CD8-positive, alpha-beta memory T cell (primary cell): Measurements from ENCODE around the gene IKZF2. TPM values are rescaled to one million over a fixed set of nuclear protein-coding genes. Genes with fewer than 3 reads are reported as not detected.

Source experiments
- CTCF ChIA-PET: fragments of 350-600 bp; sonication (Branson Sonifier 250); formaldehyde crosslinking; loops from one replicate; lab custom pipeline; 2021; ENCODE audit warnings: antibody characterized with exemption; lab: Charles Lee
- POLR2A ChIA-PET: fragments of 350-600 bp; sonication (Branson Sonifier 250); formaldehyde crosslinking; loops from one replicate; lab custom pipeline; 2021; ENCODE audit warnings: antibody characterized with exemption; lab: Charles Lee
- DNase-seq, 5 donors: peaks; one replicate each; pipeline versions ENCODE4 v3.0.0 to v3.0.0-alpha.2; 2020 to 2022; ENCODE audit warnings: mixed read lengths in 1 of 5
- H3K27ac ChIP-seq: one replicate; pipeline ENCODE4 v1.7.0; 2013; ENCODE audit warnings: low read depth, mild to moderate bottlenecking, low read length, moderate library complexity
- H3K27me3 ChIP-seq: 2 replicates; pipeline ENCODE4 v1.7.0; 2013; ENCODE audit warnings: low read length, mild to moderate bottlenecking; ENCODE audit not compliant: insufficient read depth, poor library complexity, severe bottlenecking
- H3K36me3 ChIP-seq: 2 replicates; pipeline ENCODE4 v1.7.0; 2013; ENCODE audit warnings: mild to moderate bottlenecking, low read length, moderate library complexity; ENCODE audit not compliant: insufficient read depth
- H3K4me1 ChIP-seq: 2 replicates; pipeline ENCODE4 v1.7.0; 2013; ENCODE audit warnings: mild to moderate bottlenecking, low read length, moderate library complexity; ENCODE audit not compliant: insufficient read depth
- H3K4me3 ChIP-seq: 2 replicates; pipeline ENCODE4 v1.7.0; 2013; ENCODE audit warnings: mild to moderate bottlenecking, low read length
- H3K9me3 ChIP-seq: 2 replicates; pipeline ENCODE4 v1.7.0; 2013; ENCODE audit warnings: mild to moderate bottlenecking, low read length
- H3K27ac Mint-ChIP-seq, 8 donors: one replicate each; pipeline ENCODE4 v1.8.0; 2020 to 2021; ENCODE audit warnings: mixed read lengths in 8 of 8, mild to moderate bottlenecking in 6 of 8, inconsistent platforms in 3 of 8, moderate library complexity in 3 of 8
- H3K27me3 Mint-ChIP-seq, 2 donors: one replicate each; pipeline ENCODE4 v1.8.0; 2020 to 2021; ENCODE audit warnings: mixed read lengths in 2 of 2, mild to moderate bottlenecking in 1 of 2, moderate library complexity in 1 of 2
- H3K36me3 Mint-ChIP-seq, 3 donors: one replicate each; pipeline ENCODE4 v1.8.0; 2020 to 2021; ENCODE audit warnings: mixed read lengths in 3 of 3, inconsistent platforms in 1 of 3, mild to moderate bottlenecking in 1 of 3
- H3K4me1 Mint-ChIP-seq, 3 donors: one replicate each; pipeline ENCODE4 v1.8.0; 2020 to 2021; ENCODE audit warnings: mixed read lengths in 3 of 3, inconsistent platforms in 1 of 3, mild to moderate bottlenecking in 1 of 3
- H3K4me3 Mint-ChIP-seq, 7 donors: one replicate each; pipeline ENCODE4 v1.8.0; 2020 to 2021; ENCODE audit warnings: mixed read lengths in 7 of 7, mild to moderate bottlenecking in 6 of 7, moderate library complexity in 4 of 7, inconsistent platforms in 2 of 7
- H3K9me3 Mint-ChIP-seq, 5 donors: one replicate each; pipeline ENCODE4 v1.8.0; 2020 to 2022; ENCODE audit warnings: mixed read lengths in 5 of 5, mild to moderate bottlenecking in 3 of 5, moderate library complexity in 2 of 5, inconsistent platforms in 1 of 5
- polyA plus RNA-seq: library from polyadenylated mRNA; unstranded; fragments of 300-500 nt; fragmentation: Illumina TruSeq; gene quantifications from one replicate; pipeline ENCODE4 v1.2.3, GENCODE V29; 2021
- total RNA-seq, 2 experiments: library from RNA; stranded (reverse); gene quantifications; one replicate each; pipeline ENCODE4 v1.2.3, GENCODE V29; 2021

IKZF2 gene
- total and polyA plus RNA-seq, 3 experiments from 2014 or later: 4.0 to 10.0 (median 8.9) TPM

DNA sequence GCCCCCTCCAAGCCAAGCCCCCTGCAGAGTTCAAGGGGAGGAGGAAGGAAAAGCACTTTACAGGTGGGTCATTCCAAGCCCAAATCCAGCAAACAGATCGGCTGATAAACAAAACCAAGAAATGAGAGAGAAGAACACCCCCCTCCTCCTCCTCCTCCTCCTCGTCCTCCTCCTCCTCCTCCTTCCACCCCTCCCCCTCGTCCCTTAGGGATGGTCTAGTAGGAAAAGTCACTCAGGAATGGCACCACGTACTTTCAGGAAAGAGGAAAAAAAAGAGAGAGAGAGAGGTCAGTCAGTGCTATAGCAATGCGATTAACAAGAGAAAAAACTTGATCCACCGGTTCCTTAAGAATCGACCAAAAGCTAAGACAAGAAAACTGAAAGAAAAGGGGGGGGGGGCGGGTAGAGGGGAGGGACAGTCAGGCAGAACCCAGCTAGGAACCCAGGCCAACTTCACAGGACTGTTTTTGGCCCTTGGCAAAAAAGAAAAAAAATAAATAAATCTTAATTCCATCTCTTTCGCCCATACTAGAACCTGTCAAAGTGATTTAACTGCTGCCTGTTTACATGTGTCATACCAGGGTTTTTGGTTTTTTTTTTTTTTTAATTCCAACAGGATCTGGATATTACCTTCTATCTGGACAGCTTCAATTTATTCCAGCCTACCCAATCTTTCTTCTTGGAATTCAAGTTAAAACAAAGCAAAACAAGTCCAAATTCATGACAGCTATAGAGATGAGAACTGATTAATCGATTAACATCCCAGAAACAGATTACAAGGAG is 906 bp downstream of the IKZF2 start:
- POLR2A ChIA-PET: no interaction called here

DNA sequence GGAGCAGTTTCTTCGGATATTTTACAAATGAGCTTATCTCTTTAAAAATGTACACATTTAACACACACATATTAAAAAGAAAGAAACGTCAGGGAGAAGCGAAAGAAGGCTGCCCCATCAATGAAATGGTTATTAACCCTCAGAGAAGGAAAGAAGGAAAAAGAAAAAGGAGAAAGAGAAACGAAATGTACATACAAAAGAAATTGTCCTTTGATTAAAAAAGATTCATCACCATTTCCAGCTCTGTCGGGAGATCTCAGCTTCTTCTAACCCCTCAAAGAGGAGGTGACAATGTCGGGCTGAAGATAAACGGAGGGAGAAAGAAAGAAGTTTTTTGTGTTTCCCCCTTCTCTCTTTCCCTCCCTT is 1.5 kb downstream of the IKZF2 start:
- H3K4me1 ChIP-seq: peaks cover 4% of the 10 kb centered on the region
- ChIA-PET CTCF (interaction anchor here (0.7 kb wide), 1 partner anchor 15 kb away, joined by 3 read pairs; no protein-coding TSS in a partner anchor), POLR2A (no interaction called here)
- Mint-ChIP-seq H3K9me3 (no peaks in the 10 kb centered on the region), H3K27me3 (peaks cover 2 to 47% of the 10 kb centered on the region in 2 donors), H3K4me3 (peak overlapping the region; percentile 90 to 98 (median 92)), H3K27ac (peak overlapping the region in 7 of 8 donors; percentile 70 to 98 (median 92)), H3K36me3 (peaks cover 0 to 6% (median under 1%) of the 10 kb centered on the region in 3 donors), H3K4me1 (peaks cover 33 to 73% (median 45%) of the 10 kb centered on the region in 3 donors)
- no peaks in the 10 kb centered on the region for H3K9me3 ChIP-seq
- H3K27me3 ChIP-seq: no peaks in the 10 kb centered on the region
- no peak overlapping the region for H3K27ac ChIP-seq
- DNase-seq: peak in 1 of 5 donors; percentile 17
- H3K4me3 ChIP-seq: peak overlapping the region; percentile 44
- H3K36me3 ChIP-seq: no peaks in the 10 kb centered on the region

More for the DNA sequence above, 906 bp downstream of the IKZF2 start:
- H3K27ac Mint-ChIP-seq: peak overlapping the region; percentile 83 to 98 (median 92)
- peak overlapping the region; percentile 69 for H3K4me3 ChIP-seq
- H3K36me3 Mint-ChIP-seq: peaks cover 0 to 6% (median 0%) of the 10 kb centered on the region in 3 donors
- H3K9me3 Mint-ChIP-seq: no peaks in the 10 kb centered on the region
- peak overlapping the region; percentile 90 to 98 (median 92) for H3K4me3 Mint-ChIP-seq
- H3K4me1 ChIP-seq: peaks cover 4% of the 10 kb centered on the region
- no peaks in the 10 kb centered on the region for H3K27me3 ChIP-seq
- no peaks in the 10 kb centered on the region for H3K9me3 ChIP-seq
- H3K4me1 Mint-ChIP-seq: peaks cover 29 to 67% (median 45%) of the 10 kb centered on the region in 3 donors
- DNase-seq: no peak
- CTCF ChIA-PET: interaction anchor here (0.7 to 1.1 kb wide), 2 partner anchors 15 to 22 kb away, joined by 3 read pairs; no protein-coding TSS in a partner anchor
- no peak overlapping the region for H3K27ac ChIP-seq
- peaks cover 2 to 47% of the 10 kb centered on the region in 2 donors for H3K27me3 Mint-ChIP-seq
- H3K36me3 ChIP-seq: no peaks in the 10 kb centered on the region

DNA sequence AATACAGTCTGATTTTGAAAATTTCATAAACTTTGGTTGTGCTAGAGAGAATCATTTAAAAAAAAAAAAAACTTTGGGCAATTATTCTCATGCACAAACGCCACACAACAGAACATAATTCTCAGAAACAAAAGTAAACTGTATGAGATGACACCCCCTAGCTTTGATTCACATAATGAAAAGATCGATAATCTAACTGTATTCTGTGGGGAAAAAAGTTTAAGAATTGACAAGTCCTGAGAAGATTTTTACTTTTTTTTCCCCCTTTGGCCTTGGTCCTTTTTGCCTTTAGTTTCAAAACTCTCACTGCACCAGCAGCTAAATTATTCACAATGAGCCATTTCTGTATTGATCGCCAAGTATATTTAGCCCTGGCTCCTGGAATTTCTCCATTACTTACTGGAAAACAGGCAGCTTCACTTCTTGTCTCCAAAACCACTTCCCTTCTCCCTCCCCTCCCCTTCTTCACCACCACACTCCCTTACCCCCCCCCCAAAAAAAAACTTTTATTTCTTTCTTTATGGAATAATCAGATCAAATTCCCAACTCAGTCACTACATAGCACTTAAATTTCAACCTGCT is 2.0 kb downstream of the IKZF2 start:
- Mint-ChIP-seq H3K4me1 (peaks cover 33 to 78% (median 45%) of the 10 kb centered on the region in 3 donors), H3K27ac (peak overlapping the region; percentile 64 to 98 (median 91)), H3K36me3 (peaks cover 0 to 6% (median 2%) of the 10 kb centered on the region in 3 donors), H3K4me3 (peak overlapping the region; percentile 90 to 98 (median 92)), H3K27me3 (peaks cover 2 to 47% of the 10 kb centered on the region in 2 donors), H3K9me3 (no peaks in the 10 kb centered on the region)
- Histone ChIP-seq H3K4me1 (peaks cover 4% of the 10 kb centered on the region), H3K4me3 (peak overlapping the region; percentile 44), H3K27ac (no peak overlapping the region), H3K9me3 (no peaks in the 10 kb centered on the region), H3K36me3 (no peaks in the 10 kb centered on the region), H3K27me3 (no peaks in the 10 kb centered on the region)
- DNase-seq: no peak
- ChIA-PET POLR2A (no interaction called here), CTCF (interaction anchor here (0.7 kb wide), 1 partner anchor 16 kb away, joined by 3 read pairs; no protein-coding TSS in a partner anchor)

DNA sequence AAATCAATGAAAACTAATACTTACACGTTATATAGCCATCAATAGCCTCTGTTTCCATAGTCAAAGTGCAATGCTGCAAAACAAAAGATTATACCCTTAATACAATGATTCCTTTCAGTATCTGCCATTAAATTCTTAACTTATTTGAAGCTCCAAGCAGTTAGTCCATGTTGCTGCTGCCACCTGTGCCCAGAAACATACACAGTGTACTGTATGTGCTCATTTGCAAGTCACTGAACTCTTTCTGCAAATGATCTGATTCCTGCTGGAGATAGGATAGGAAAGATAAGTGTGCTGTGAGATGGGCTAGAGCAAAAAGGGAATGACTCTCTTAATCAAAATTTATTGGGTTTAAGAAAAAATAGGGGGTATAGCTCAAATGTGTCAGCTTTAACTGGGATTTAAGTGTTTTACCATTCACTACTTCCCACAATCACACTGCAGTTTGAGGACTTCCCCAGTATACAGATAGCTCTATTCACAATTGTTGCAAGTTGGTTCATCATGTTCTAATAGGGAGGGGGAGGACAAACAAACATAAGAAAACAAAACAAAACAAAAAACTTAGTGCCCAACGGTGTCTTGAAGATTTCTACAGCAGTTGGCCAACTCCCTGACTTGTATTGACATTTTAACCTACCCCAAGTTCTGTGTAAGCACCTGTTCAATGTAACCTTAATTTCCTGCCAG is 2.7 kb downstream of the IKZF2 start:
- H3K4me1 ChIP-seq: peaks cover 4% of the 10 kb centered on the region
- no peak for DNase-seq
- Mint-ChIP-seq H3K36me3 (peaks cover 0 to 6% (median 2%) of the 10 kb centered on the region in 3 donors), H3K4me1 (peaks cover 31 to 81% (median 43%) of the 10 kb centered on the region in 3 donors), H3K4me3 (peak overlapping the region; percentile 90 to 98 (median 92)), H3K27me3 (peaks cover 2 to 44% of the 10 kb centered on the region in 2 donors), H3K27ac (peak overlapping the region in 7 of 8 donors; percentile 64 to 98 (median 92)), H3K9me3 (no peaks in the 10 kb centered on the region)
- POLR2A ChIA-PET: no interaction called here
- CTCF ChIA-PET: no interaction called here
- no peak overlapping the region for H3K27ac ChIP-seq
- no peaks in the 10 kb centered on the region for H3K36me3 ChIP-seq
- H3K27me3 ChIP-seq: no peaks in the 10 kb centered on the region
- H3K4me3 ChIP-seq: no peak overlapping the region
- H3K9me3 ChIP-seq: no peaks in the 10 kb centered on the region

DNA sequence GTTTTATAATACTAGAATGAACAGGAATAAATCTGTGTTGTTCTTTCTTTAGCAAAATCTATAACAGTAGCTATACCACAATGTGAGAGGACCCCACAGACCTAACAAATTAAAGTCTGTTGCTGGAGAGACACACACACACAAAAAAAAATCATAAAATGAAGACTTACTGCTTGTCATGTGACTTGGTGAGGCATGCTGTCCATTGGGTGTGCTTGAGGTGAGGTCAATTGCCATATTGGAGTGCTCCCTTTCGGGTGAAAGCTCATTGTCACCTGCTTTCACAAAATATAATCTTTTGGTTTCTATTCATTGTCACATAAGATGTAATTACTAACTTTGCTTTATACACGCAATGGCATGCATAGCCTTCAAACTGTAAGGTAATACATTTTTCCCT is 3.9 kb downstream of the IKZF2 start:
- Histone ChIP-seq H3K36me3 (no peaks in the 10 kb centered on the region), H3K27me3 (no peaks in the 10 kb centered on the region), H3K27ac (no peak overlapping the region), H3K9me3 (no peaks in the 10 kb centered on the region), H3K4me3 (no peak overlapping the region), H3K4me1 (peaks cover 2% of the 10 kb centered on the region)
- Mint-ChIP-seq H3K36me3 (peaks cover 0 to 8% (median 6%) of the 10 kb centered on the region in 3 donors), H3K4me3 (peak overlapping the region; percentile 64 to 98 (median 92)), H3K4me1 (peaks cover 26 to 79% (median 35%) of the 10 kb centered on the region in 3 donors), H3K27ac (peak overlapping the region; percentile 6 to 98 (median 88)), H3K9me3 (no peaks in the 10 kb centered on the region), H3K27me3 (peaks cover 2 to 35% of the 10 kb centered on the region in 2 donors)
- CTCF ChIA-PET: no interaction called here
- POLR2A ChIA-PET: no interaction called here
- DNase-seq: peak in 3 of 5 donors; percentile 17 to 25 (median 18)

DNA sequence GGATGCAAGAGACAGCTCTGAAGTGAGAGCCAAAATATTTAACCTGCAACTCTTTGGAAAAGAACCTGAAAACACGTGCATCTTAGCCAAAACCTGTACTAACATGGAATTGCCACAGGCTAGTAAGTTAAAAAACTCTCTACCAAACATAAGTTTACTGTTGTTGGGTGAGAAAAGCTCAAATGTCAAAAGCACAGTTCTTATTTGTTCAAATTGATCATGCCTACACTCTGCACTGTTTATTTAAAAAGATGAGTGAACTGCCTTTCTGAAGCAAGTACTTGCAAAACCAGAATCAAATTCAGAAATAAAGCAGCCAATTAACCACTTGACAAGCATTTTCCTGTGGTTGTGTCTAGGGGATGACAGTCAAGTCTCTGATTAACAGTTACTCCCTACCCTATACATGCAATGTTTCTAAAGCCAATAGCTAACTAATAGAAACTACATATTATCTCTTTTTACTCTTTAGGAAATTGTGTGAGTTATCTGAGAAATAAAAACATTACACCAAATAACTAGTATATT is 5.6 kb downstream of the IKZF2 start:
- ChIA-PET CTCF (no interaction called here), POLR2A (no interaction called here)
- Histone ChIP-seq H3K9me3 (no peaks in the 10 kb centered on the region), H3K36me3 (no peaks in the 10 kb centered on the region), H3K4me1 (no peaks in the 10 kb centered on the region), H3K4me3 (no peak overlapping the region), H3K27ac (no peak overlapping the region), H3K27me3 (no peaks in the 10 kb centered on the region)
- peak in 1 of 5 donors; percentile 7 for DNase-seq
- Mint-ChIP-seq H3K9me3 (no peaks in the 10 kb centered on the region), H3K36me3 (peaks cover 0 to 12% (median 2%) of the 10 kb centered on the region in 3 donors), H3K27me3 (peaks cover 0 to 24% of the 10 kb centered on the region in 2 donors), H3K27ac (peak overlapping the region in 7 of 8 donors; percentile 33 to 95 (median 84)), H3K4me1 (peaks cover 24 to 85% (median 30%) of the 10 kb centered on the region in 3 donors), H3K4me3 (peak overlapping the region; percentile 61 to 92 (median 74))

DNA sequence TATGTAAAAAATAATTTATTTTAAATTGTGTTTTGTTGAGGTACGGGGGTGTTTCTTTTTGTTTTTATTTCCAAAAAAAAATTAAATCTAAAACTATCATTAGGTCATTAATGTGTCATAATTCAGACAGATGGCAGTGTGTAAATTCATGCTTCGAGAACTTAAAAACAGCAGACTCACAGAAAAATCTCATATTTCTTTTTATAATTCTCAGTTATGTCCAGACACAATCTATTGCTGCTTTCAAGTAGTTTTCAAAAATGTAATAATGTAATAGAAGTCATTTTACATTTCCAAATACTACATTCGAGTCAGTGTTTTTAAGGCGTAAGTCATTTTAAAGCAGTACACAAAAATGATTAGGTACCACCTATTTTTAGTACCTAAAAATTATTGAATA is 14.3 kb downstream of the IKZF2 start:
- H3K36me3 Mint-ChIP-seq: peaks cover 0 to 7% (median 4%) of the 10 kb centered on the region in 3 donors
- CTCF ChIA-PET: no interaction called here

More for the DNA sequence above, 14.3 kb downstream of the IKZF2 start:
- POLR2A ChIA-PET: no interaction called here
- Histone ChIP-seq H3K27ac (no peak overlapping the region), H3K27me3 (no peaks in the 10 kb centered on the region), H3K9me3 (no peaks in the 10 kb centered on the region), H3K4me1 (no peaks in the 10 kb centered on the region), H3K4me3 (no peak overlapping the region), H3K36me3 (no peaks in the 10 kb centered on the region)
- Mint-ChIP-seq H3K9me3 (peaks cover 0 to 2% (median 0%) of the 10 kb centered on the region in 5 donors), H3K4me1 (peaks cover 0 to 57% (median 37%) of the 10 kb centered on the region in 3 donors), H3K4me3 (peak overlapping the region in 1 of 7 donors; percentile 14), H3K27ac (peak overlapping the region in 2 of 8 donors; percentile 46 to 60), H3K27me3 (peaks cover 0 to 4% of the 10 kb centered on the region in 2 donors)
- DNase-seq: no peak
